Measurements from ENCODE around the gene GPATCH8.

GPATCH8 gene

DNA sequence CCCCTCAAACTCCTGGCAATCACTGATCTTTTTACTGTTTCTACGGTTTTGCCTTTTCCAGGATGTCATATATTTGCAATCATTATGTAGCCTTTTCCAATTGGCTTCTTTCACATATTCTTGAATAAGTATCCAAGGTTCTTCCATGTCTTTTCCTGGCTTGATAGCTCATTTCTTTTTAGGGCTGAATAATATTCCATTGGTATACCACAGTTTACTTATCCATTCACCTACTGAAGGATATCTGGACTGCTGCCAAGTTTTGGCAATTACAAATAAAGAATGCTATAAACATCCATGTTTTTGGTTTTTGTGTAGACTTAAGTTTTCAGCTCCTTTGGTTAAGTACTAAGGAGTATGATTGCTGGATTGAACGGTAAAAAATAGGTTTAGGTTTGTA is 16.0 kb downstream of the GPATCH8 start:
- TF ChIP-seq, protein P1, sequence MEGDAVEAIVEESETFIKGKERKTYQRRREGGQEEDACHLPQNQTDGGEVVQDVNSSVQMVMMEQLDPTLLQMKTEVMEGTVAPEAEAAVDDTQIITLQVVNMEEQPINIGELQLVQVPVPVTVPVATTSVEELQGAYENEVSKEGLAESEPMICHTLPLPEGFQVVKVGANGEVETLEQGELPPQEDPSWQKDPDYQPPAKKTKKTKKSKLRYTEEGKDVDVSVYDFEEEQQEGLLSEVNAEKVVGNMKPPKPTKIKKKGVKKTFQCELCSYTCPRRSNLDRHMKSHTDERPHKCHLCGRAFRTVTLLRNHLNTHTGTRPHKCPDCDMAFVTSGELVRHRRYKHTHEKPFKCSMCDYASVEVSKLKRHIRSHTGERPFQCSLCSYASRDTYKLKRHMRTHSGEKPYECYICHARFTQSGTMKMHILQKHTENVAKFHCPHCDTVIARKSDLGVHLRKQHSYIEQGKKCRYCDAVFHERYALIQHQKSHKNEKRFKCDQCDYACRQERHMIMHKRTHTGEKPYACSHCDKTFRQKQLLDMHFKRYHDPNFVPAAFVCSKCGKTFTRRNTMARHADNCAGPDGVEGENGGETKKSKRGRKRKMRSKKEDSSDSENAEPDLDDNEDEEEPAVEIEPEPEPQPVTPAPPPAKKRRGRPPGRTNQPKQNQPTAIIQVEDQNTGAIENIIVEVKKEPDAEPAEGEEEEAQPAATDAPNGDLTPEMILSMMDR (IDR thresholded peaks at IDR 0.05; ENCODE audit: low read depth, low read length, missing control alignments), result no peak
- no peaks in the 10 kb centered on the region for H3K27me3 ChIP-seq (replicated peaks)
- DNase-seq, result no peak
- H3K27ac ChIP-seq, result no peak overlapping the region
- no peaks in the 10 kb centered on the region for H3K36me3 ChIP-seq (replicated peaks)
- in situ Hi-C loops (cut with HindIII; ENCODE audit: low pct_ligation_motif_present, low sequenced_read_pairs), result no loop called here
- H3K4me3 ChIP-seq (ENCODE audit: low read depth, low read length), result no peak overlapping the region

GRCh38 chr17:44473367-44473766 is 29.8 kb downstream of the GPATCH8 start:
- no peaks in the 10 kb centered on the region for H3K27me3 ChIP-seq (replicated peaks)
- no peak for DNase-seq
- TF ChIP-seq, protein P1 (IDR thresholded peaks at IDR 0.05; ENCODE audit: low read depth, low read length, missing control alignments), result no peak
- peaks cover 2% of the 10 kb centered on the region for H3K36me3 ChIP-seq (replicated peaks)
- no peak overlapping the region for H3K4me3 ChIP-seq (ENCODE audit: low read depth, low read length)
- in situ Hi-C loops (cut with HindIII; ENCODE audit: low pct_ligation_motif_present, low sequenced_read_pairs), result no loop called here
- H3K27ac ChIP-seq, result no peak overlapping the region

GRCh38 chr17:44469676-44470075 is 33.5 kb downstream of the GPATCH8 start:
- Histone ChIP-seq H3K4me3 (ENCODE audit: low read depth, low read length) (no peak overlapping the region), H3K27ac (no peak overlapping the region), H3K27me3 (replicated peaks) (no peaks in the 10 kb centered on the region), H3K36me3 (replicated peaks) (peaks cover 2% of the 10 kb centered on the region)
- in situ Hi-C loops (cut with HindIII; ENCODE audit: low pct_ligation_motif_present, low sequenced_read_pairs), result no loop called here
- DNase-seq, result no peak
- TF ChIP-seq, protein P1 (IDR thresholded peaks at IDR 0.05; ENCODE audit: low read depth, low read length, missing control alignments), result no peak

GRCh38 chr17:44467108-44467507 is 36.1 kb downstream of the GPATCH8 start:
- no peak overlapping the region for H3K4me3 ChIP-seq (ENCODE audit: low read depth, low read length)
- no peak for DNase-seq
- H3K27ac ChIP-seq, result no peak overlapping the region
- TF ChIP-seq, protein P1 (IDR thresholded peaks at IDR 0.05; ENCODE audit: low read depth, low read length, missing control alignments), result no peak
- no peaks in the 10 kb centered on the region for H3K27me3 ChIP-seq (replicated peaks)
- in situ Hi-C loops (cut with HindIII; ENCODE audit: low pct_ligation_motif_present, low sequenced_read_pairs), result no loop called here
- no peaks in the 10 kb centered on the region for H3K36me3 ChIP-seq (replicated peaks)

DNA sequence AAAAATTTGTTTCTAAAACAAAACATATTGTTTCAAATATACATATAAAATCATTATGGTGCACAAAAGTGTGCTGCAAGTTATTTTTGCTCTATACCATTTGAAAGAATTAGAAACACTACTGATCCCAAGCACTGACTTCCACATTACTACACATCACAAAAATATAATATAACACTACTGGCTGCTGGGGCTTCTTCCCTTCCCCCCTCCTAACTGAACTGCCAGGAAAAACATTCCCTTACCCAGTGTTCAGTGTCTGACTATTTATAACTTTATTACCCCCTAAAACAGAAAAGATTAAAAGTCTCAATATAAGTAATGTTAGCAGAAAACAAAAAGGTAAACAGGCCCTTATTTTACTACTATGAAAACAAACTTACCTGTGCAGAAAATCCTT is 36.9 kb downstream of the GPATCH8 start:
- in situ Hi-C loops (cut with HindIII; ENCODE audit: low pct_ligation_motif_present, low sequenced_read_pairs), result no loop called here
- no peak for DNase-seq
- Histone ChIP-seq H3K27ac (no peak overlapping the region), H3K27me3 (replicated peaks) (no peaks in the 10 kb centered on the region), H3K36me3 (replicated peaks) (no peaks in the 10 kb centered on the region), H3K4me3 (ENCODE audit: low read depth, low read length) (no peak overlapping the region)
- TF ChIP-seq, protein P1 (IDR thresholded peaks at IDR 0.05; ENCODE audit: low read depth, low read length, missing control alignments), result no peak

- no peak for DNase-seq
- in situ Hi-C loops (cut with HindIII; ENCODE audit: low pct_ligation_motif_present, low sequenced_read_pairs), result no loop called here
- no peak overlapping the region for H3K4me3 ChIP-seq (ENCODE audit: low read depth, low read length)
- TF ChIP-seq, protein P1 (IDR thresholded peaks at IDR 0.05; ENCODE audit: low read depth, low read length, missing control alignments), result no peak
- H3K27ac ChIP-seq, result no peak overlapping the region
- no peaks in the 10 kb centered on the region for H3K27me3 ChIP-seq (replicated peaks)
- H3K36me3 ChIP-seq (replicated peaks), result no peaks in the 10 kb centered on the region
Measured at GRCh38 chr17:44465897-44466296, 37.3 kb downstream of the GPATCH8 start.
